HepG2 (cell line): ENCODE measurements around the gene GPS1. TPM values are rescaled to one million over a fixed set of nuclear protein-coding genes. Genes with fewer than 3 reads are reported as not detected.

Experiments
- BCL6 ChIP-seq: IDR thresholded peaks from 2 replicates; pipeline ENCODE4 v1.6.1; 2016; ENCODE audit warnings: missing genetic modification reagents, missing compliant biosample characterization
- FOXM1 ChIP-seq: sonication (generic); formaldehyde crosslinking; IDR thresholded peaks from 2 replicates; pipeline ENCODE4 v1.5.0; 2020; ENCODE audit warnings: missing genetic modification reagents
- GZF1 ChIP-seq: sonication (generic); formaldehyde crosslinking; IDR thresholded peaks from 2 replicates; pipeline ENCODE4 v1.5.1; 2020; ENCODE audit warnings: mild to moderate bottlenecking, missing genetic modification reagents
- HMG20B ChIP-seq: conservative IDR thresholded peaks from 2 replicates; pipeline ENCODE4 v1.6.1; 2016; ENCODE audit warnings: missing genetic modification reagents, missing compliant biosample characterization
- MAFF ChIP-seq: IDR thresholded peaks from 2 replicates; pipeline ENCODE4 v1.6.1; 2011; ENCODE audit warnings: low read depth, low read length, improper control_type of control experiment
- MAZ ChIP-seq, 2 experiments: sonication (generic) in 1 of 2; formaldehyde crosslinking in 1 of 2; IDR thresholded peaks; 2 replicates each; pipeline versions ENCODE4 v1.5.0 to v1.6.1; 2012 to 2020; ENCODE audit warnings: low read depth in 2 of 2, mild to moderate bottlenecking in 2 of 2, borderline replicate concordance in 1 of 2, improper control_type of control experiment in 1 of 2, low read length in 1 of 2, missing genetic modification reagents in 1 of 2, moderate library complexity in 1 of 2
- MTA3 ChIP-seq: sonication (generic); formaldehyde crosslinking; IDR thresholded peaks from 2 replicates; pipeline ENCODE4 v1.4.0; 2020; ENCODE audit warnings: missing genetic modification reagents
- NCOA2 ChIP-seq: sonication (generic); formaldehyde crosslinking; IDR thresholded peaks from 2 replicates; pipeline ENCODE4 v1.8.0; 2022; ENCODE audit warnings: inconsistent platforms
- PAF1 ChIP-seq: IDR thresholded peaks from 2 replicates; pipeline ENCODE4 v1.6.1; 2016; ENCODE audit warnings: missing genetic modification reagents, missing compliant biosample characterization
- POLR2AphosphoS5 ChIP-seq: IDR thresholded peaks from 2 replicates; pipeline ENCODE4 v1.6.1; 2012; ENCODE audit warnings: low read depth, low read length
- RFX1 ChIP-seq: fragments of 450-650 bp; IDR thresholded peaks from 2 replicates; pipeline ENCODE4 v1.6.1; 2017
- RFXANK ChIP-seq: IDR thresholded peaks from 2 replicates; pipeline ENCODE4 v1.6.1; 2016
- SMAD9 ChIP-seq: sonication (generic); formaldehyde crosslinking; IDR thresholded peaks from 2 replicates; pipeline ENCODE4 v1.5.1; 2020; ENCODE audit warnings: mild to moderate bottlenecking, missing genetic modification reagents
- U2AF1 ChIP-seq: fragments of 200-400 bp; formaldehyde crosslinking; optimal IDR thresholded peaks from 2 replicates; pipeline ENCODE3; 2017; ENCODE audit warnings: mild to moderate bottlenecking, low read depth, low read length
- WIZ ChIP-seq: sonication (generic); formaldehyde crosslinking; IDR thresholded peaks from 2 replicates; pipeline ENCODE4 v1.5.1; 2020; ENCODE audit warnings: mild to moderate bottlenecking, missing genetic modification reagents
- ZBTB1 ChIP-seq: sonication (generic); formaldehyde crosslinking; IDR thresholded peaks from 2 replicates; pipeline ENCODE4 v1.4.0; 2020; ENCODE audit warnings: missing genetic modification reagents, borderline replicate concordance
- ZEB1 ChIP-seq: IDR thresholded peaks from 2 replicates; pipeline ENCODE4 v1.6.1; 2012; ENCODE audit warnings: mild to moderate bottlenecking, low read depth, inconsistent platforms; ENCODE audit not compliant: insufficient replicate concordance
- ZFYVE20 ChIP-seq: sonication (generic); formaldehyde crosslinking; IDR thresholded peaks from 2 replicates; pipeline ENCODE4 v1.8.0; 2023; ENCODE audit warnings: low read depth, mild to moderate bottlenecking, moderate library complexity, missing genetic modification reagents, borderline replicate concordance
- ZNF251 ChIP-seq: sonication (generic); formaldehyde crosslinking; IDR thresholded peaks from 2 replicates; pipeline ENCODE4 v1.9.0; 2021; ENCODE audit warnings: mild to moderate bottlenecking, missing genetic modification reagents
- ZNF260 ChIP-seq: sonication (generic); formaldehyde crosslinking; IDR thresholded peaks from 2 replicates; pipeline ENCODE4 v1.4.0; 2020; ENCODE audit warnings: missing genetic modification reagents, low read depth, mild to moderate bottlenecking, borderline replicate concordance
- ZNF33A ChIP-seq: sonication (generic); formaldehyde crosslinking; IDR thresholded peaks from 2 replicates; pipeline ENCODE4 v1.5.1; 2020; ENCODE audit warnings: missing genetic modification reagents, mild to moderate bottlenecking, moderate library complexity, borderline replicate concordance
- ZNF382 ChIP-seq: sonication (generic); formaldehyde crosslinking; IDR thresholded peaks from 2 replicates; pipeline ENCODE4 v1.5.0; 2020; ENCODE audit warnings: missing genetic modification reagents, mild to moderate bottlenecking, borderline replicate concordance
- ZNF614 ChIP-seq: IDR thresholded peaks from 2 replicates; pipeline ENCODE4 v1.6.1; 2018; ENCODE audit warnings: missing biosample characterization, missing genetic modification reagents, inconsistent platforms, borderline replicate concordance
- ZNF879 ChIP-seq: sonication (generic); formaldehyde crosslinking; IDR thresholded peaks from 2 replicates; pipeline ENCODE4 v1.8.1; 2023; ENCODE audit warnings: missing genetic modification reagents
- polyA plus RNA-seq, 8 experiments: library from polyadenylated mRNA; depleted of rRNA in 3 of 8; stranded (reverse) in 7 of 8; unstranded in 1 of 8; fragments of >200 nt; fragmentation: Illumina TruSeq in 4 of 8; extraction: Trizol in 4 of 8; gene quantifications; 2 replicates each; pipeline versions ENCODE4 v1.2.1 to v1.2.3, GENCODE V29; 2011 to 2016; ENCODE audit warnings: low read depth in 4 of 8, missing spikeins in 1 of 8, mixed read lengths in 1 of 8; ENCODE audit not compliant: insufficient read depth in 1 of 8
- total RNA-seq, 5 experiments: library from RNA; depleted of rRNA; stranded (reverse); fragments of >200 nt; fragmentation: Illumina TruSeq; extraction: Trizol; gene quantifications; 2 replicates each; pipeline ENCODE4 v1.2.3, GENCODE V29; 2016; ENCODE audit warnings: low read depth in 1 of 5
- TF ChIP-seq, protein P1 (sequence below): IDR thresholded peaks from 2 replicates; pipeline ENCODE4 v1.6.1; 2012; ENCODE audit warnings: low read depth, low read length, improper control_type of control experiment
- TF ChIP-seq, protein P2 (sequence below): sonication (generic); formaldehyde crosslinking; IDR thresholded peaks from 2 replicates; pipeline ENCODE4 v1.4.0; 2020; ENCODE audit warnings: missing genetic modification reagents
- TF ChIP-seq, protein P3 (sequence below): sonication (generic); formaldehyde crosslinking; IDR thresholded peaks from 2 replicates; pipeline ENCODE4 v1.4.0; 2020; ENCODE audit warnings: missing genetic modification reagents

Gene GPS1
- total and polyA plus RNA-seq, 2 of the 13 experiments (the other 11 are each of a cell fraction or from before 2014, with no cell fraction given), result 124 to 128 TPM

DNA sequence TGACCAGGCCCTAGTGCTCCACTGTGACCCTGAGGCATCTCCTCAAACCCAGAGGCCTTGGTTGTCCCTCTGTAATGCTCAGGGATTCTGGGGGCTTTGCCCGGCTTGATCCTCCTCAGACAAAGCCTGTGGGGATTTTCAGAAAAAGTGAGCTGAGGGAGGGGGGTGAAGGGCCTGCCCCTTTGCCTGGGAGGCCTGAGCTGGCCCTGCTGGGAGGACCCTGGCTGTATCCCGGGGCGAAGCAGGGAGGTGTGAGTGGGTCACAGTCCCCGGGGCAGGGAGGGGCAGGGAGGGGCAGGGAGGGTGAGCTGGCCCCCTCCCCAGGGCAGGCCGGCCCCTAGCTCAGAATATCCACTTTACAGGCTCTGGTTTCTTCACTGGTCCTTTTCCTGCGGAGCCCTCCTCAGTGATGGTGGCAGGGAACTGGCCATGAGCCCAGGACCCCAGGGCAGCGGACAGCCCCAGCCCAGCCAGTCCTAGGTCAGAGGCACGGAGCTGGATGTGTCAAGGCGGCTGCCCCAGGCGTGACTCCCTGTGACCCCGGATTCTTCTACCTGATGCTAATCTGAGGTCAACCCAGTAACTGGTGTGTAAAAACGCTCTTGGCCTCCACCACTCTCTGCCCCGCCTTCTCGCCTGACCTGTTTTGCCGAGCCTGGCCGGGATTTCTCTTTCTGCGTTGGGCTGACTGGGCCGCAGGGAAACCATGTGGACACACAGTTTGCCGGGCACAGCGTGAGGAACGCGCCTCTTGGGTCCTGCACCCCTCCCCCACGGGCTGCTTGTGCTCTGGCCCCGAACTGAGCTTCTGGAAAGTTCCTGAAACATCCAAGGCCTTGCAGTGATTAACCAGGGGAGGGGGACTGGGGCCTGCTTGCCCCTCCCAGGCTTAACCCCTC, 52.1 kb downstream of the GPS1 start (continued):
- no peak for TF ChIP-seq ZNF382 (CRISPR knock-in tag)
- no peak for TF ChIP-seq MAFF
- no peak for TF ChIP-seq ZBTB1
- peak; percentile 69; the same call in 1 of the 2 replicates for TF ChIP-seq ZNF614 (CRISPR knock-in tag)
- TF ChIP-seq RFXANK (CRISPR knock-in tag), result no peak
- no peak for TF ChIP-seq ZNF33A (CRISPR knock-in tag)
- 0 out of 2 replicates have a peak, but pooled peaks have one; percentile 11 for TF ChIP-seq MAZ (IDR thresholded peaks at IDR 0.05; ENCODE audit: borderline replicate concordance, low read depth, low read length)
- peak; percentile 87 for TF ChIP-seq MAZ (CRISPR knock-in tag; IDR thresholded peaks at IDR 0.05; ENCODE audit: low read depth)
- no peak for TF ChIP-seq ZFYVE20 (CRISPR knock-in tag)
- TF ChIP-seq PAF1, result no peak
- TF ChIP-seq MTA3 (CRISPR knock-in tag), result no peak
- TF ChIP-seq HMG20B, result peak; percentile 90; the same call in 1 of the 2 replicates
- TF ChIP-seq U2AF1, result no peak
- TF ChIP-seq GZF1 (CRISPR knock-in tag), result peak; percentile 80; the same call in 1 of the 2 replicates
- no peak for TF ChIP-seq FOXM1
- peak; percentile 80; the same call in 1 of the 2 replicates for TF ChIP-seq WIZ (CRISPR knock-in tag)
- TF ChIP-seq SMAD9 (CRISPR knock-in tag), result 0 out of 2 replicates have a peak, but pooled peaks have one; percentile 60
- TF ChIP-seq ZEB1, result no peak
- no peak for TF ChIP-seq RFX1
- TF ChIP-seq, protein P1, sequence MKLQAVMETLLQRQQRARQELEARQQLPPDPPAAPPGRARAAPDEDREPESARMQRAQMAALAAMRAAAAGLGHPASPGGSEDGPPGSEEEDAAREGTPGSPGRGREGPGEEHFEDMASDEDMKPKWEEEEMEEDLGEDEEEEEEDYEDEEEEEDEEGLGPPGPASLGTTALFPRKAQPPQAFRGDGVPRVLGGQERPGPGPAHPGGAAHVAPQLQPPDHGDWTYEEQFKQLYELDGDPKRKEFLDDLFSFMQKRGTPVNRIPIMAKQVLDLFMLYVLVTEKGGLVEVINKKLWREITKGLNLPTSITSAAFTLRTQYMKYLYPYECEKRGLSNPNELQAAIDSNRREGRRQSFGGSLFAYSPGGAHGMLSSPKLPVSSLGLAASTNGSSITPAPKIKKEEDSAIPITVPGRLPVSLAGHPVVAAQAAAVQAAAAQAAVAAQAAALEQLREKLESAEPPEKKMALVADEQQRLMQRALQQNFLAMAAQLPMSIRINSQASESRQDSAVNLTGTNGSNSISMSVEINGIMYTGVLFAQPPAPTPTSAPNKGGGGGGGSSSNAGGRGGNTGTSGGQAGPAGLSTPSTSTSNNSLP, result no peak
- peak; percentile 34; the same call in 1 of the 2 replicates for TF ChIP-seq ZNF879 (CRISPR knock-in tag)
- TF ChIP-seq BCL6 (CRISPR knock-in tag), result peak; percentile 80
- TF ChIP-seq, protein P2, sequence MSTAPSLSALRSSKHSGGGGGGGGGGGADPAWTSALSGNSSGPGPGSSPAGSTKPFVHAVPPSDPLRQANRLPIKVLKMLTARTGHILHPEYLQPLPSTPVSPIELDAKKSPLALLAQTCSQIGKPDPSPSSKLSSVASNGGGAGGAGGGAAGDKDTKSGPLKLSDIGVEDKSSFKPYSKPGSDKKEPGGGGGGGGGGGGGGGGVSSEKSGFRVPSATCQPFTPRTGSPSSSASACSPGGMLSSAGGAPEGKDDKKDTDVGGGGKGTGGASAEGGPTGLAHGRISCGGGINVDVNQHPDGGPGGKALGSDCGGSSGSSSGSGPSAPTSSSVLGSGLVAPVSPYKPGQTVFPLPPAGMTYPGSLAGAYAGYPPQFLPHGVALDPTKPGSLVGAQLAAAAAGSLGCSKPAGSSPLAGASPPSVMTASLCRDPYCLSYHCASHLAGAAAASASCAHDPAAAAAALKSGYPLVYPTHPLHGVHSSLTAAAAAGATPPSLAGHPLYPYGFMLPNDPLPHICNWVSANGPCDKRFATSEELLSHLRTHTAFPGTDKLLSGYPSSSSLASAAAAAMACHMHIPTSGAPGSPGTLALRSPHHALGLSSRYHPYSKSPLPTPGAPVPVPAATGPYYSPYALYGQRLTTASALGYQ (CRISPR knock-in tag), result peak; percentile 55; the same call in 1 of the 2 replicates
- TF ChIP-seq POLR2AphosphoS5, result peak; percentile 55
- TF ChIP-seq ZNF260 (CRISPR knock-in tag), result no peak
- TF ChIP-seq, protein P3, sequence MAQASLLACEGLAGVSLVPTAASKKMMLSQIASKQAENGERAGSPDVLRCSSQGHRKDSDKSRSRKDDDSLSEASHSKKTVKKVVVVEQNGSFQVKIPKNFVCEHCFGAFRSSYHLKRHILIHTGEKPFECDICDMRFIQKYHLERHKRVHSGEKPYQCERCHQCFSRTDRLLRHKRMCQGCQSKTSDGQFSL, result peak; percentile 57; the same call in 1 of the 2 replicates
- peak; percentile 69 for TF ChIP-seq NCOA2 (CRISPR knock-in tag)
- TF ChIP-seq ZNF251 (CRISPR knock-in tag), result no peak
